H9 (cell line): Measurements from ENCODE around the gene HOMER1. TPM values are rescaled to one million over a fixed set of nuclear protein-coding genes. Genes with fewer than 3 reads are reported as not detected.

ENCODE experiments used
- DNase-seq: peaks from one replicate; pipeline ENCODE4 v3.0.0-alpha.2; 2017
- H2AFZ ChIP-seq: one replicate; pipeline ENCODE4 v1.6.1; 2013; ENCODE audit warnings: mild to moderate bottlenecking, low read length, control low read depth, moderate library complexity
- H2AK5ac ChIP-seq: 2 replicates; pipeline ENCODE4 v1.6.1; 2013; ENCODE audit warnings: low read length, control low read depth, mixed read lengths; ENCODE audit not compliant: insufficient read length
- H2BK120ac ChIP-seq: one replicate; pipeline ENCODE4 v1.6.1; 2013; ENCODE audit warnings: low read depth, mild to moderate bottlenecking, low read length, control low read depth, inconsistent platforms; ENCODE audit not compliant: poor library complexity, severe bottlenecking
- H2BK12ac ChIP-seq: 2 replicates; pipeline ENCODE4 v1.6.1; 2013; ENCODE audit warnings: low read length, control low read depth, mixed read lengths, low read depth; ENCODE audit not compliant: insufficient read length
- H2BK15ac ChIP-seq: 2 replicates; pipeline ENCODE4 v1.6.1; 2013; ENCODE audit warnings: low read depth, low read length, control low read depth
- H2BK20ac ChIP-seq: one replicate; pipeline ENCODE4 v1.6.1; 2013; ENCODE audit warnings: low read depth, mild to moderate bottlenecking, low read length, control low read depth, inconsistent platforms; ENCODE audit not compliant: poor library complexity, severe bottlenecking
- H2BK5ac ChIP-seq: 2 replicates; pipeline ENCODE4 v1.6.1; 2013; ENCODE audit warnings: low read length, control low read depth, mixed read lengths; ENCODE audit not compliant: insufficient read length
- H3K14ac ChIP-seq: 2 replicates; pipeline ENCODE4 v1.6.1; 2013; ENCODE audit warnings: low read length, control low read depth; ENCODE audit not compliant: insufficient read depth
- H3K18ac ChIP-seq: 2 replicates; pipeline ENCODE4 v1.6.1; 2013; ENCODE audit warnings: low read depth, mild to moderate bottlenecking, mixed read lengths, low read length, control low read depth; ENCODE audit not compliant: insufficient read length
- H3K23ac ChIP-seq: 2 replicates; pipeline ENCODE4 v1.6.1; 2013; ENCODE audit warnings: low read length, control low read depth, mixed read lengths, low read depth; ENCODE audit not compliant: insufficient read length
- H3K23me2 ChIP-seq: 2 replicates; pipeline ENCODE4 v1.6.1; 2013; ENCODE audit warnings: low read depth, mild to moderate bottlenecking, mixed read lengths, low read length, control low read depth; ENCODE audit not compliant: insufficient read length, poor library complexity, severe bottlenecking
- H3K27ac ChIP-seq: 2 replicates; pipeline ENCODE4 v1.5.1; 2013; ENCODE audit warnings: low read length, control low read depth, mixed read lengths, low read depth; ENCODE audit not compliant: insufficient read length
- H3K27me3 ChIP-seq: 2 replicates; pipeline ENCODE4 v1.6.1; 2013; ENCODE audit warnings: low read length, control low read depth, inconsistent platforms; ENCODE audit not compliant: insufficient read depth
- H3K4ac ChIP-seq: 2 replicates; pipeline ENCODE4 v1.6.1; 2013; ENCODE audit warnings: low read depth, mild to moderate bottlenecking, control low read depth, inconsistent platforms, low read length, moderate library complexity
- H3K4me1 ChIP-seq: 2 replicates; pipeline ENCODE4 v1.6.1; 2013; ENCODE audit warnings: low read length, control low read depth, inconsistent platforms; ENCODE audit not compliant: insufficient read depth
- H3K4me2 ChIP-seq: 2 replicates; pipeline ENCODE4 v1.6.1; 2013; ENCODE audit warnings: low read length, control low read depth, mixed read lengths; ENCODE audit not compliant: insufficient read length, insufficient read depth
- H3K56ac ChIP-seq: 2 replicates; pipeline ENCODE4 v1.6.1; 2013; ENCODE audit warnings: low read depth, mild to moderate bottlenecking, mixed read lengths, low read length, control low read depth; ENCODE audit not compliant: insufficient read length
- H3K79me1 ChIP-seq: 2 replicates; pipeline ENCODE4 v1.6.1; 2013; ENCODE audit warnings: low read depth, mild to moderate bottlenecking, moderate library complexity, low read length, control low read depth, inconsistent platforms; ENCODE audit not compliant: insufficient read depth, poor library complexity, severe bottlenecking
- H3K79me2 ChIP-seq: 2 replicates; pipeline ENCODE4 v1.6.1; 2013; ENCODE audit warnings: low read length, control low read depth, inconsistent platforms; ENCODE audit not compliant: insufficient read depth
- H3K9ac ChIP-seq: 2 replicates; pipeline ENCODE4 v1.6.1; 2013; ENCODE audit warnings: low read length, control low read depth, mixed read lengths; ENCODE audit not compliant: insufficient read length; ENCODE audit errors: extremely low read depth
- H3K9me3 ChIP-seq: one replicate; pipeline ENCODE4 v1.6.1; 2013; ENCODE audit warnings: low read depth, low read length, inconsistent platforms; ENCODE audit not compliant: control insufficient read depth
- H3T11ph ChIP-seq: one replicate; pipeline ENCODE4 v1.6.1; 2013; ENCODE audit warnings: mild to moderate bottlenecking, low read length, control low read depth, inconsistent platforms
- H4K20me1 ChIP-seq: one replicate; pipeline ENCODE4 v1.6.1; 2013; ENCODE audit not compliant: control insufficient read depth, insufficient read length, insufficient read depth
- H4K5ac ChIP-seq: 2 replicates; pipeline ENCODE4 v1.6.1; 2013; ENCODE audit warnings: low read depth, mild to moderate bottlenecking, mixed read lengths, low read length, control low read depth; ENCODE audit not compliant: insufficient read length
- H4K8ac ChIP-seq: replicated peaks from 2 replicates; pipeline ENCODE4 v1.6.1; 2013; ENCODE audit warnings: low read length, control low read depth, mixed read lengths, low read depth; ENCODE audit not compliant: insufficient read length
- H4K91ac ChIP-seq: 2 replicates; pipeline ENCODE4 v1.6.1; 2013; ENCODE audit warnings: low read depth, mild to moderate bottlenecking, moderate library complexity, mixed read lengths, low read length, control low read depth; ENCODE audit not compliant: insufficient read length
- H3K27ac Mint-ChIP-seq, 3 experiments: 2 replicates in 2 of 3; 3 replicates in 1 of 3; pipeline ENCODE4 v1.8.0; 2020 to 2021; ENCODE audit warnings: mixed read lengths in 3 of 3, mild to moderate bottlenecking in 1 of 3, moderate library complexity in 1 of 3
- H3K27me3 Mint-ChIP-seq: 2 replicates; pipeline ENCODE4 v1.8.0; 2021; ENCODE audit warnings: low read depth, mild to moderate bottlenecking, moderate library complexity, mixed read lengths
- H3K36me3 Mint-ChIP-seq, 3 experiments: 2 replicates in 2 of 3; 3 replicates in 1 of 3; pipeline ENCODE4 v1.8.0; 2020 to 2021; ENCODE audit warnings: low read depth in 3 of 3, mixed read lengths in 3 of 3; ENCODE audit not compliant: insufficient read depth in 1 of 3
- H3K4me1 Mint-ChIP-seq, 2 experiments: 2 replicates each; pipeline ENCODE4 v1.8.0; 2020; ENCODE audit warnings: mixed read lengths in 2 of 2
- H3K4me3 Mint-ChIP-seq, 2 experiments: 2 replicates in 1 of 2; 3 replicates in 1 of 2; pipeline ENCODE4 v1.8.0; 2020 to 2021; ENCODE audit warnings: mild to moderate bottlenecking in 2 of 2, mixed read lengths in 2 of 2, moderate library complexity in 1 of 2
- H3K9me3 Mint-ChIP-seq, 2 experiments: 2 replicates in 1 of 2; 3 replicates in 1 of 2; pipeline ENCODE4 v1.8.0; 2020; ENCODE audit warnings: mild to moderate bottlenecking in 2 of 2, mixed read lengths in 2 of 2, moderate library complexity in 1 of 2
- WGBS: extraction: QIAGEN DNeasy Blood & Tissue Kit; methylation state at CpG from one replicate; pipeline ENCODE4 v1.1.7; 2013; ENCODE audit warnings: missing lambda C conversion rate, low lambda C conversion rate, mixed read lengths; ENCODE audit not compliant: insufficient read length; ENCODE audit errors: extremely low coverage; 5-methylcytosine and 5-hydroxymethylcytosine counted together
- total RNA-seq: library from RNA; stranded (reverse); gene quantifications from 2 replicates; pipeline ENCODE4 v1.2.1, GENCODE V29; 2021
- TF ChIP-seq, protein P1 (sequence below): fragments of 200-600 bp; sonication (generic); conservative IDR thresholded peaks from 3 replicates; pipeline ENCODE4 v1.8.0; 2021; ENCODE audit warnings: antibody characterized with exemption, mild to moderate bottlenecking

Gene HOMER1
- total RNA-seq, 1 experiment from 2014 or later = 39.5 TPM

DNA sequence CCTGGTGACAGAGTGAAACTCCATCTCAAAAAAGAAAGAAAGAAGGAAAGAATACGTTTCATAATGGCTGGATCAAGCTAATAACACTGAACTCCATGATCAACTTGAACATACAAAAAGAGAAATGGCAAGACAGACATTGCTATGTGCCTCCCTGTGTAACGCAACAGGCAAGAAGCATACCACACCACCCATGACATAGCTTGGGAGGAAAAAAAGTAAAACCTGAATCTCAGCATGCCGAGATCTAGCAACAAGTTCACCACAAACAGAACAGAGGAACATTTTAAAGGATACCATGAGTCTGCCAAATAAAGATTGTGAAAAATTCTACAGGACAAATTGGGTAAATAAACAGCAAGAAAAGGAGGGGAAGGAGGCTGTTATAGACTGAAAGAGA, 26.7 kb downstream of the HOMER1 start:
- peak overlapping the region in 2 of 3 experiments; percentile 3 to 27; a peak in 1 of 7 replicates for H3K27ac Mint-ChIP-seq
- no peaks in the 10 kb centered on the region for H3K79me1 ChIP-seq
- H4K91ac ChIP-seq = no peak overlapping the region
- H3K4me2 ChIP-seq = no peak overlapping the region
- H2AK5ac ChIP-seq = no peak overlapping the region
- H3K18ac ChIP-seq = no peak overlapping the region
- H3K79me2 ChIP-seq = peaks cover 11% of the 10 kb centered on the region; the same call in 1 of the 2 replicates
- no peak for DNase-seq
- no peaks in the 10 kb centered on the region for H3K27me3 ChIP-seq
- peaks cover 10 to 17% of the 10 kb centered on the region in 2 experiments for H3K4me1 Mint-ChIP-seq
- no CpG with 5 or more reads among the region's 3 CpGs for WGBS
- no peaks in the 10 kb centered on the region for H3K9me3 ChIP-seq
- H3K36me3 Mint-ChIP-seq = peaks cover 0 to 3% (median 1%) of the 10 kb centered on the region in 3 experiments; a peak in 2 of 7 replicates
- H3K23ac ChIP-seq = no peak overlapping the region
- H3K27ac ChIP-seq = no peak overlapping the region
- H4K8ac ChIP-seq = no peak overlapping the region
- H3K56ac ChIP-seq = no peak overlapping the region
- no peak overlapping the region for H3K4ac ChIP-seq
- no peak overlapping the region for H4K5ac ChIP-seq
- no peak overlapping the region for H2BK120ac ChIP-seq
- no peaks in the 10 kb centered on the region for H3K23me2 ChIP-seq
- H4K20me1 ChIP-seq = no peaks in the 10 kb centered on the region
- no peak overlapping the region for H2BK20ac ChIP-seq
- H3K14ac ChIP-seq = no peak overlapping the region
- no peak overlapping the region for H3K4me3 Mint-ChIP-seq
- TF ChIP-seq, protein P1, sequence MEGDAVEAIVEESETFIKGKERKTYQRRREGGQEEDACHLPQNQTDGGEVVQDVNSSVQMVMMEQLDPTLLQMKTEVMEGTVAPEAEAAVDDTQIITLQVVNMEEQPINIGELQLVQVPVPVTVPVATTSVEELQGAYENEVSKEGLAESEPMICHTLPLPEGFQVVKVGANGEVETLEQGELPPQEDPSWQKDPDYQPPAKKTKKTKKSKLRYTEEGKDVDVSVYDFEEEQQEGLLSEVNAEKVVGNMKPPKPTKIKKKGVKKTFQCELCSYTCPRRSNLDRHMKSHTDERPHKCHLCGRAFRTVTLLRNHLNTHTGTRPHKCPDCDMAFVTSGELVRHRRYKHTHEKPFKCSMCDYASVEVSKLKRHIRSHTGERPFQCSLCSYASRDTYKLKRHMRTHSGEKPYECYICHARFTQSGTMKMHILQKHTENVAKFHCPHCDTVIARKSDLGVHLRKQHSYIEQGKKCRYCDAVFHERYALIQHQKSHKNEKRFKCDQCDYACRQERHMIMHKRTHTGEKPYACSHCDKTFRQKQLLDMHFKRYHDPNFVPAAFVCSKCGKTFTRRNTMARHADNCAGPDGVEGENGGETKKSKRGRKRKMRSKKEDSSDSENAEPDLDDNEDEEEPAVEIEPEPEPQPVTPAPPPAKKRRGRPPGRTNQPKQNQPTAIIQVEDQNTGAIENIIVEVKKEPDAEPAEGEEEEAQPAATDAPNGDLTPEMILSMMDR = no peak
- H3K9me3 Mint-ChIP-seq = peaks cover 0 to 3% of the 10 kb centered on the region in 2 experiments; a peak in 1 of 5 replicates
- no peaks in the 10 kb centered on the region for H3K27me3 Mint-ChIP-seq
- no peak overlapping the region for H3K9ac ChIP-seq
- no peak overlapping the region for H3T11ph ChIP-seq
- H2BK5ac ChIP-seq = no peak overlapping the region
- no peak overlapping the region for H2BK15ac ChIP-seq
- no peak overlapping the region for H2BK12ac ChIP-seq
- H3K4me1 ChIP-seq = no peaks in the 10 kb centered on the region; the same call in 1 of the 2 replicates
- no peak overlapping the region for H2AFZ ChIP-seq
